Nephron (organoid): Measurements from ENCODE around the gene AP3S2.

Source experiments
- H3K27ac Mint-ChIP-seq, 3 experiments: 2 replicates each; pipeline ENCODE4 v1.8.0; 2020; ENCODE audit warnings: mixed read lengths in 3 of 3, mild to moderate bottlenecking in 2 of 3, moderate library complexity in 1 of 3
- H3K27me3 Mint-ChIP-seq: 2 replicates; pipeline ENCODE4 v1.8.0; 2021; ENCODE audit warnings: low read depth, mild to moderate bottlenecking, moderate library complexity, mixed read lengths
- H3K36me3 Mint-ChIP-seq: 2 replicates; pipeline ENCODE4 v1.8.0; 2020; ENCODE audit warnings: low read depth, mixed read lengths
- H3K4me1 Mint-ChIP-seq: 2 replicates; pipeline ENCODE4 v1.8.0; 2020; ENCODE audit warnings: mixed read lengths
- H3K4me3 Mint-ChIP-seq, 3 experiments: 2 replicates each; pipeline ENCODE4 v1.8.0; 2020; ENCODE audit warnings: mild to moderate bottlenecking in 3 of 3, mixed read lengths in 3 of 3, moderate library complexity in 2 of 3
- H3K9me3 Mint-ChIP-seq: 2 replicates; pipeline ENCODE4 v1.8.0; 2020; ENCODE audit warnings: mixed read lengths
- CTCF ChIP-seq, 3 experiments: fragments of 200-600 bp; sonication (generic); IDR thresholded peaks; one replicate each; pipeline ENCODE4 v1.5.0; 2021; ENCODE audit warnings: antibody characterized with exemption in 3 of 3; ENCODE audit not compliant: unreplicated experiment in 3 of 3

The AP3S2 gene

GRCh38 chr15:89815769-89816168, 78.0 kb downstream of the AP3S2 start:
- Mint-ChIP-seq H3K27ac (peak overlapping the region in 2 of 3 experiments; percentile 89 to 99), H3K9me3 (peaks cover 10% of the 10 kb centered on the region), H3K36me3 (peaks cover 6% of the 10 kb centered on the region)

GRCh38 chr15:89814112-89814742, 79.6 kb downstream of the AP3S2 start:
- Mint-ChIP-seq H3K4me1 (peaks cover 28% of the 10 kb centered on the region), H3K4me3 (peak overlapping the region; percentile 59 to 74 (median 66))

More at GRCh38 chr15:89815769-89816168, 78.0 kb downstream of the AP3S2 start:
- Mint-ChIP-seq H3K27me3 (peaks cover 52% of the 10 kb centered on the region), H3K4me3 (peak overlapping the region; percentile 49 to 77 (median 71)), H3K4me1 (peaks cover 19% of the 10 kb centered on the region)
- no peak for TF ChIP-seq CTCF (IDR thresholded peaks at IDR 0.05; ENCODE audit: unreplicated experiment in 3 of 3)

DNA sequence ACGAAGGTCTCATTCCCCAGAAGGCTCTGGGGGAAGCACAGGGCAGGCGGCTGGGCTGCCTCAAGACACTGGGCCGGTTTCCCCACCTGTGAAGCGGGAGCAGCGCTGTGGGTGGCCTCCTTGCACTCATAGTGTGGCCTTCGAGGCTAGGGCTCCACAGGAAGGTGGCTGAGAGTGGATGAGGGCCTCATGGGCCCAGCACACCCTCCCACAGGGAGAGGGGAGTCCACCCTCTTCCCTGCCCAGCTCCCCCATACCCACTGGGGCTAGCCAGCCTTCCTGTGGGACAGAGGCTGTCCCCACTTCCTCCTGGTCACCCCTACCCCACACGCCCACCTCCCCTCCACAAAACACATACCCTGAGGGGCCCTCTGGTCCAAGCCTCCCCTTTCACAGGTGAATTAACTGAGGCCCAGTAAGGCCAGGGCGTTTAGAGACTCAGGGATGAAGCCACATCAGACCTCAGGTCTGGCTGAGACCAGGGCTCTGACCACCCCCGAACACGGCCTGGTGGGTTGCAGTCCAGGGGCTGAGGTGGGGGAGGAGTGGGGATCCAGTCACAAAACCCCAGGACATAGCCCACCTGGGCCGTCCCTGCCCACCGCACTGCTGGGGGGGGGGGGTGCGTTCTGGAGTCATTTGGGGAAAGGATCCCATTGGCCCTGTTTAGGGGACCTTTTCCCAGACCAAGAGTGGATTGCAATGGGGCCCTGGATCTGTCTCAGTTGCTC, 80.2 kb downstream of the AP3S2 start:
- Mint-ChIP-seq H3K9me3 (peaks cover 10% of the 10 kb centered on the region), H3K4me1 (peaks cover 28% of the 10 kb centered on the region), H3K36me3 (peaks cover 6% of the 10 kb centered on the region), H3K27me3 (peaks cover 51% of the 10 kb centered on the region), H3K27ac (peak overlapping the region in 2 of 3 experiments; percentile 56 to 86), H3K4me3 (peak overlapping the region; percentile 59 to 74 (median 66))
- TF ChIP-seq CTCF (IDR thresholded peaks at IDR 0.05; ENCODE audit: unreplicated experiment in 3 of 3) = no peak

More at GRCh38 chr15:89814112-89814742, 79.6 kb downstream of the AP3S2 start:
- Mint-ChIP-seq H3K27me3 (peaks cover 51% of the 10 kb centered on the region), H3K9me3 (peaks cover 10% of the 10 kb centered on the region), H3K36me3 (peaks cover 6% of the 10 kb centered on the region), H3K27ac (peak overlapping the region in 2 of 3 experiments; percentile 56 to 86)
- no peak for TF ChIP-seq CTCF (IDR thresholded peaks at IDR 0.05; ENCODE audit: unreplicated experiment in 3 of 3)

GRCh38 chr15:89812847-89813320, 80.9 kb downstream of the AP3S2 start:
- peak overlapping the region in 1 of 3 experiments; percentile 70 for H3K27ac Mint-ChIP-seq
- H3K4me1 Mint-ChIP-seq = peaks cover 33% of the 10 kb centered on the region
- H3K4me3 Mint-ChIP-seq = peak overlapping the region in 2 of 3 experiments; percentile 36 to 42
- peaks cover 55% of the 10 kb centered on the region for H3K27me3 Mint-ChIP-seq
- H3K9me3 Mint-ChIP-seq = peaks cover 10% of the 10 kb centered on the region
- no peak for TF ChIP-seq CTCF (IDR thresholded peaks at IDR 0.05; ENCODE audit: unreplicated experiment in 3 of 3)
- H3K36me3 Mint-ChIP-seq = peaks cover 6% of the 10 kb centered on the region

DNA sequence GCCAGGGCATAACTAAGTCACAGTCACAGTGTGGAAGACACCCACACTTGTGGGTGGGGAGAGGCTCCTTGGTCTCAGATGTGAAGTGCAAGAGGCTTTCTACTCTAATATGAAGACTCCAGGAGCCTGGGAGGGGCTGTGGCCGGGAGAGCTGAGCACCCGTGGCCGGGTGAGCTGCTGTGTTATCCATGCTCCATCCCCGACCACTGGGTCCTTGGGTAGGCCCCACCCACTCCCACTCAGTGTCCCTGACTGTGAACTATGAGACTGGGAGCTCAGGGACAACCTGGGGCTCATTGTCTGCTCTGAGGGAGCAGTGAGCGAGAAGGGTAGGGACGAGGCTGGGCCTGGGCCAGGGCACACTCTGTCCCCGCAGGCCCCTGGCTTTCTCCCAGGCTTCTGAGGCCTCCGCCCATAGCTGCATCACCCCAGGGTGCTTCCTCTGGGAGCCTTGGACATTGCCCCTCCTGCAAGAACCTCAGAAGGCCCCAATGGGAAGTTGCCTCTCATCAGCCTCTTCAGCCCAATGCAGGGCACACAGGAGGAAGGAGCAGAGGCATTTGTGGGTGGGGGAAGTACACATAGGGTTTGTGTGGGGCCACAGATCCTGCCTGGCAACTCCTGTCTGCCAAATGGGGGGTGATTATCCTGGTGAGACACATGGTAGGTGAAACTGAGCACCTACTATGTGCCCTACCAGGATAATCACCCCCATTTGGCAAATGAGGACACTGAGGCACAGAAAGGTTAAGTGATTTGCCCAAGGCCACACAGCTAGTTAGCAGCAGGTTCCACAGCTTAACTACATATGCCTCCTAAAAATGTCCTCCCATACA, 81.6 kb downstream of the AP3S2 start:
- Mint-ChIP-seq H3K4me3 (peak overlapping the region in 2 of 3 experiments; percentile 22 to 42), H3K27ac (peak overlapping the region in 2 of 3 experiments; percentile 78 to 87), H3K4me1 (peaks cover 35% of the 10 kb centered on the region), H3K27me3 (peaks cover 56% of the 10 kb centered on the region), H3K9me3 (peaks cover 10% of the 10 kb centered on the region), H3K36me3 (peaks cover 6% of the 10 kb centered on the region)
- TF ChIP-seq CTCF (IDR thresholded peaks at IDR 0.05; ENCODE audit: unreplicated experiment in 3 of 3) = no peak
